Tibial nerve (tissue), 4 donors: ENCODE data around the gene ARSD. TPM values are rescaled to one million over a fixed set of nuclear protein-coding genes. Genes with fewer than 3 reads are reported as not detected.
A peak's percentile ranks its signal among the peaks of the same experiment; 100 is the strongest.
"Not testable (repeated sequence)": the region's sequence is repeated elsewhere in the genome, so short reads cannot be mapped to it uniquely, and the experiment has no call there.

Source experiments
- DNase-seq, 2 donors: peaks; one replicate each; pipeline ENCODE4 v3.0.0-alpha.2; 2019; ENCODE audit warnings: low spot score in 2 of 2
- H3K27ac ChIP-seq, 4 donors: fragments of 200-600 bp; sonication (generic) in 3 of 4; one replicate each; pipeline ENCODE4 v1.5.1; 2017 to 2019; ENCODE audit warnings: mild to moderate bottlenecking in 1 of 4
- H3K27me3 ChIP-seq, 2 donors: fragments of 200-600 bp; sonication (generic) in 1 of 2; one replicate each; pipeline versions ENCODE4 v1.5.1 to v1.6.0; 2017 to 2019
- H3K36me3 ChIP-seq, 3 donors: fragments of 200-600 bp; sonication (generic); one replicate each; pipeline ENCODE4 v1.5.1; 2018 to 2019
- H3K4me1 ChIP-seq, 4 donors: fragments of 200-600 bp; sonication (generic) in 3 of 4; one replicate each; pipeline ENCODE4 v1.5.1; 2017 to 2019
- H3K4me3 ChIP-seq, 4 donors: fragments of 200-600 bp; sonication (generic) in 3 of 4; one replicate each; pipeline ENCODE4 v1.5.1; 2017 to 2019; ENCODE audit warnings: mild to moderate bottlenecking in 1 of 4, moderate library complexity in 1 of 4
- H3K9me3 ChIP-seq, 4 donors: fragments of 200-600 bp; sonication (generic) in 3 of 4; one replicate each; pipeline ENCODE4 v1.5.1; 2017 to 2019
- CTCF ChIP-seq, 5 experiments: fragments of 200-600 bp in 3 of 5; fragments of 450-650 bp in 2 of 5; sonication (generic) in 3 of 5; IDR thresholded peaks; one replicate each; pipeline ENCODE4 v1.5.1; 2016 to 2019; ENCODE audit warnings: antibody characterized with exemption in 5 of 5, mild to moderate bottlenecking in 3 of 5, moderate library complexity in 2 of 5
- EP300 ChIP-seq, 2 donors: sonication (generic); formaldehyde crosslinking; IDR thresholded peaks; one replicate each; pipeline ENCODE4 v1.6.1; 2017; ENCODE audit warnings: antibody characterized with exemption in 2 of 2, mild to moderate bottlenecking in 1 of 2
- POLR2A ChIP-seq, 2 donors: fragments of 450-650 bp; IDR thresholded peaks; one replicate each; pipeline ENCODE4 v1.6.1; 2017; ENCODE audit warnings: antibody characterized with exemption in 2 of 2, mild to moderate bottlenecking in 2 of 2, moderate library complexity in 2 of 2
- WGBS, 2 donors: methylation state at CpG; one replicate each; pipeline ENCODE4 v1.1.5; 2018; 5-methylcytosine and 5-hydroxymethylcytosine counted together
- total RNA-seq, 4 donors: library from RNA; depleted of rRNA; stranded (reverse); fragments of >200 nt; gene quantifications; one replicate each; pipeline ENCODE4 v1.1.0, GENCODE V29; 2016

Gene ARSD
- total RNA-seq, 4 donors from 2014 or later: 17.1 to 28.6 (median 26.0) TPM

GRCh38 chrX:2897311-2897689 lies 31.8 kb downstream of the ARSD start:
- no peak for DNase-seq
- TF ChIP-seq EP300 (IDR thresholded peaks at IDR 0.05): no peak
- no peak overlapping the region for H3K27ac ChIP-seq

GRCh38 chrX:2894885-2895292 lies 34.2 kb downstream of the ARSD start:
- no peaks in the 10 kb centered on the region for H3K36me3 ChIP-seq
- H3K4me3 ChIP-seq: no peak overlapping the region
- no peak for DNase-seq
- H3K4me1 ChIP-seq: no peaks in the 10 kb centered on the region
- no peak overlapping the region for H3K27ac ChIP-seq
- peaks cover 0 to 16% of the 10 kb centered on the region in 2 donors for H3K27me3 ChIP-seq
- 14 to 36% methylated on average over 9 of the region's 9 CpGs for WGBS, 2 donors
- no peaks in the 10 kb centered on the region for H3K9me3 ChIP-seq
- TF ChIP-seq POLR2A (IDR thresholded peaks at IDR 0.05) (no peak), EP300 (IDR thresholded peaks at IDR 0.05) (no peak), CTCF (IDR thresholded peaks at IDR 0.05) (no peak)

More at GRCh38 chrX:2897311-2897689, 31.8 kb downstream of the ARSD start:
- no peaks in the 10 kb centered on the region for H3K36me3 ChIP-seq
- H3K27me3 ChIP-seq: peaks cover 0 to 16% of the 10 kb centered on the region in 2 donors
- H3K9me3 ChIP-seq: no peaks in the 10 kb centered on the region
- WGBS, 2 donors: 78 to 81% methylated on average over 12 of the region's 12 CpGs
- H3K4me3 ChIP-seq: no peak overlapping the region
- H3K4me1 ChIP-seq: no peaks in the 10 kb centered on the region

GRCh38 chrX:2892816-2893215 lies 36.3 kb downstream of the ARSD start:
- H3K27ac ChIP-seq: no peak overlapping the region
- no peak for DNase-seq
- peaks cover 0 to 5% of the 10 kb centered on the region in 2 donors for H3K27me3 ChIP-seq
- H3K4me3 ChIP-seq: no peak overlapping the region
- peaks cover 0 to 4% (median 0%) of the 10 kb centered on the region in 4 donors for H3K4me1 ChIP-seq
- TF ChIP-seq POLR2A (IDR thresholded peaks at IDR 0.05) (no peak), EP300 (IDR thresholded peaks at IDR 0.05) (no peak), CTCF (IDR thresholded peaks at IDR 0.05) (no peak)
- no peaks in the 10 kb centered on the region for H3K9me3 ChIP-seq
- WGBS, 2 donors: 88 to 92% methylated on average over 4 to 5 of the region's 5 CpGs
- no peaks in the 10 kb centered on the region for H3K36me3 ChIP-seq

GRCh38 chrX:2890536-2891460 lies 38.3 kb downstream of the ARSD start:
- 56 to 62% methylated on average over 20 to 21 of the region's 22 CpGs for WGBS, 2 donors
- H3K36me3 ChIP-seq, DNase-seq, H3K9me3 ChIP-seq, H3K4me1 ChIP-seq, H3K27ac ChIP-seq, H3K27me3 ChIP-seq: not testable (repeated sequence)
- peak overlapping the region in 1 of 4 donors; percentile 13 for H3K4me3 ChIP-seq

- not testable (repeated sequence) for H3K27me3 ChIP-seq, H3K9me3 ChIP-seq
Observed at GRCh38 chrX:2889706-2890490, 39.2 kb downstream of the ARSD start.

More at GRCh38 chrX:2889706-2890490, 39.2 kb downstream of the ARSD start:
- 25 to 26% methylated on average over 12 to 15 of the region's 15 CpGs for WGBS, 2 donors
- H3K4me1 ChIP-seq, H3K36me3 ChIP-seq, DNase-seq, H3K27ac ChIP-seq: not testable (repeated sequence)
- TF ChIP-seq CTCF (IDR thresholded peaks at IDR 0.05): peak in 3 of 5 experiments; percentile 9 to 27 (median 11)
- peak overlapping the region; percentile 36 to 47 (median 41) for H3K4me3 ChIP-seq
